Right lobe of liver (tissue), 4 donors: ENCODE measurements around the gene THSD7A.

ENCODE experiments used
- CTCF ChIP-seq, 4 donors: fragments of 200-600 bp in 3 of 4; fragments of 450-650 bp in 1 of 4; IDR thresholded peaks; one replicate each; pipeline versions ENCODE4 v1.5.1 to v1.8.0; 2016 to 2022; ENCODE audit warnings: antibody characterized with exemption in 4 of 4, mild to moderate bottlenecking in 2 of 4
- POLR2A ChIP-seq: fragments of 450-650 bp; IDR thresholded peaks from one replicate; pipeline ENCODE4 v1.6.1; 2017; ENCODE audit warnings: antibody characterized with exemption, mild to moderate bottlenecking
- donor health status: DM: no; HTN: no; CAD: no.
- donor health status: DM: no; HTN: no; CAD: no.
- donor health status: DM: no; HTN: yes; CAD: no.

GRCh38 chr7:11689096-11689495 lies 142.9 kb downstream of the THSD7A start:
- TF ChIP-seq CTCF (IDR thresholded peaks at IDR 0.05) (no peak), POLR2A (no peak)
